NCI-H1436 treated with DMSO at 0.1 percent for 48 hours (cell line): ENCODE measurements around the gene ZNF622.

Experiments used
- DNase-seq: peaks from one replicate; lab custom pipeline; 2025; lab: John Stamatoyannopoulos, UW

The ZNF622 gene

DNA sequence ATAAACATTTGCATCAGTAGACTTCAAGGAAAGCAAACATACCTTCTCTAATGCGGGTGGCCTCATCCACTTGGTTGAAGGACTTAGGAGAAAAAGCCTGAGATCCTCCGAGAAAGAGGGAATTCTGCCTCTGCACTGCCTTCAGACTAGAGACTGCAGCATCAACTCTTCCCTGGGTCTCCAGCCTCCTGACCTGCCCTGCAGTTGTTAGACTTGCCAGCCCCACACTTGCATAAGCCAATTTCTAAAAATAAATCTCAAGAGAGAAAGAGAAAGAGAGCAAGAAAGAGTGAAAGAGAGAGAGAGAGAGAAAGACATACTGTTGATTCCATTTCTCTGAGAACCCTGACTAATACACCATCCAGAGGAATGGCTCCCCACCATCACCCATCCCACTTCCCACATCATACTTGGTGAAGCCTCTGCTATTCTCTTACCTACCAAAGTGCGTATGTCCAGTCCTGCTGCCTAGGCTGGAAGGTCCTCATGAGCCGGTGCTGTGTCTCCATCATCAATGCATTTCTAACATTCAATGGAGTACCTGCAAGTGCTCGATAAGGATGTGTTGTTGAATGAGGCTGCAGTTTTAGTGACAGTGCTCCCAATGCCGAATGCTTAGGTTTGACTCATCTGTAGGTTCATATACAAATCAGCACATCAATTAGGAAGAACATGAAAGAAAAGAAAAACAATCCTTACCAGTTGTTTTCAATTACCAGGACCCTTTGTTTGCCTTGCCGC lies 35.1 kb downstream of the ZNF622 start:
- DNase-seq: no peak

DNA sequence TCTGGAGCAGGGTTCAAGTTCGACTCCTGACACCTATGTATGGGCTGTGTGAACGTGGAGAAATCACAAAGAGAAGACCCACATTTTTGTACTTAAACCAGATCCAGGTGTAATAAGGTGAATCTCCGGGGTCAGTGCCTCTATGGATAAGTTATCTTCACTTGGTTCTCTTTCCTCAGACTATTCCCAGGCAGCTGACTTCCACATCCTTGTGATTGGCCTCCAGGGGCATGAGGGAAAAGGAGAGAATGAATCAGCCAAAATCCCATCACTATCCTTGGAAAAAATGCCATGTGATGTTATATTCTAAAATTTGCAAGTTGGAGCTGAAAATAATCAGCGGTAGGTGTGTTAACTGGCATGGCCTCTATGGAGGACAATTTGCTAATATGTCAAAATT lies 37.2 kb downstream of the ZNF622 start:
- DNase-seq: no peak

DNA sequence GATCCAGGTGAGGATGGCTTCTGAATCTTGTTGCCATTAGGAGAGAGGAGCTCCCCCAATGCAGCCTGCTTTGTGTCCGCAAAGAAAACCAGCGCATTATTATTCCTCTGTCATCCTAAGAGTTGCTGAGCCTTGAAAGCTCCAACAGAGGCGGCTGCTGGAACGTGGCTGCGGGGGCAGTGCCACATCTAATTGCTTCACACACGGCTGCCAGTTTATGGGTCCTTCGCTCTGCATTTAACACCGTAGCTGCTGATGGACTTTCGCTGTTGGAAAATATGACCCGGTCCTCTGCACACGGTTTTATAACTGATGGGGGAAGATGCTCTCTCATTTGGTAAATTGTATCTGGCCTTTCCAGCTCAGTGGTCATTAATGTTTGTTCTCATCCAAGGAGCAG lies 38.0 kb downstream of the ZNF622 start:
- no peak for DNase-seq

DNA sequence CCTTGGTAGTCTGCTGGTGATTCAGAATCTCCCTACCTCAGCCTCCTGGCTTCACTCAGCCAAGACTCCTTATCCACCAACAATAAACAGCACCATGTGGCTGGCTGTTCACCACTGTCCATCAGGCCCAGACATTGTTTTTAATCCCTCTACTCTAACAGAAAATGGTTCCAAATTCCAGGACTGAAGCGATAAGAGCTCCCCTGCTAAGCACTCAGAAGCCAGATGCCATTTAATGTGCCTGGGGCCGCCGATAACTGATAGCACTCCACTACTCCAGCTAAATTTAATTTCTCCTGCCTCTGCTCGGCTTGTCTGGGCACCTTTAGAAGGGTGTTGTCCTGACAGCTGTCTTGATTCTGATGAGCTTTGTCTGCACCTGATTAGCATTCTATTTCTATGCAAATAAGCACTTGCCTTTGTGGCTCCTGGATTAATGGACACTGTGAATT lies 47.1 kb downstream of the ZNF622 start:
- no peak for DNase-seq

DNA sequence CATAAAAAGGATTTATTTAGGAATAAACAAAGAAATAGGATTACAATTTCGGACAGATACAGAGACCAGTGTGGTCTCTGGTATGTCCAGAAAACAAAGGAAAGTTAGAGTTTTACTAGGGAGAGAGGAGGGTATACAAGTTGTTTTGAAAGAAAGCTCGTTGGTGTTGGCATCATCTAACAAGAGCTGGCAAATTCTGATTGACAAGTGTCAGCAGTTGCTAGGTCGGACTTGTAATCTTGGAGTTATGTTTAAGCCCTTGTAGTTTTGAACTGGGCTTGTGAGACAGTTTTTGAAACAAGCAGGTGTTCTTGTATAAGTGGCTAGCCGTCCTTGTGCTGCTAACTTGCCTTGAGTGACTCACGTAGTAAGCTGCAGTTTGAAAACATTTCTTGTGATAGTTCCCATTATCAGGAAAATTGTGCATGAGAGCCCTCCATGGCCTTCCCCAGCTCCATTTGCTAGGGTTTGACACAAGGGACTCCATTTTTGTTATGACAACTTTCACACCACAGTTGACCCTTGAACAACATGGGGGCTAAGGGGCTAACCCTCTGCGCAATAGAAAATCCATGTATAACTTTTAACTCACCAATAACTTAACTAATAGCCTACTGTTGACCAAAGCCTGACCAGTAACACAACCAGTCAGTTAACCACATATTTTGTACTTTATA lies 48.1 kb downstream of the ZNF622 start:
- no peak for DNase-seq

DNA sequence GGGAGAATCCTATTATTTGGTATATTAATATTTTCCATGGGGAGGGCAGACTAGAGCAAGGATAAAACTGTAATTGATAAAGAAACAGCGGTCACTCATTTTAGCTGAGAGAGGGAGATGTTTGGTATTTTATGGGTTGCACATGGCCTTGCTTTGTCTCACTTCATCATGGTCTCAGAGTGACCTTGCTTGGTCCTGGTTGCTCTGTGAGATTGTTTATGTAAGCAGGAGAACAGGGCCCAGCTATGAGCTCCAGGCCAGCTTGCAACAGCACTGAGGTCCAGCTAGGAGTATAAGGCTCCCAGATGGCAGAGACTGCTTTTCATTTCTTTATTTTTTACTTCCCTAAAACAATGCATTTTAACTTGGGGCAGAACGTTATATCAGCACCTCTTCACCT lies 50.7 kb downstream of the ZNF622 start:
- DNase-seq: no peak

DNA sequence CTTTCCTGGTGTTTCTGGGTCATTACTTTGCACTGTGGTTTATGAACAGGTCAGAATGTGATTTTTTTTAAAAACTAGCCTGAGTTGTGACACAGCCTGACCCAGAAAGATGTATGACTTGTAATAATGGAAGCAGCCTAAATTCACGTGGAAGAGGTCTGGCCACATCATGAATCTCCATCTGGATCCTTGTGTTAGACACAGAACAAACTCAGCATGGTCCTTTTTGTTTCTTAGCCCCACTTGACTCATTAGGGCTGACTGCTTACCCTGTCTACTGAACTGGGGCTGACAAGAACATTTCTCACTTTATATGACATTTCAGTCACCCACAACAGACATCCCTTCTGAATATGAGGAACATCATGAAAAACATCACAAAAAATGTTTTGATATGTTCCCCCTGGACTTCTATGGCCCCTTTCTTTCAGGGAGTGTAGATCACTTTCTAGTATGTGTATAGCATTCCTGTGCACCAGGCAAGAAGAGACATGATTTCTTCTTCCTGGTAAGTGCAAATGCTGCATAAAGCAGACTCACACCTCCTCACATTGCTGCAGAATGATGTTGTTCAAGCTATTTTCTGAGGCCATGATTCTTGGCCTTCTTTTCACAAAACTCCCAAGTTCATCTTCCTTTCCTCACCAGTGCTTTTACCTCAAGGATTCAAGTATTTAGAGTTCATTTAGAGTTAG lies 52.3 kb downstream of the ZNF622 start:
- no peak for DNase-seq

DNA sequence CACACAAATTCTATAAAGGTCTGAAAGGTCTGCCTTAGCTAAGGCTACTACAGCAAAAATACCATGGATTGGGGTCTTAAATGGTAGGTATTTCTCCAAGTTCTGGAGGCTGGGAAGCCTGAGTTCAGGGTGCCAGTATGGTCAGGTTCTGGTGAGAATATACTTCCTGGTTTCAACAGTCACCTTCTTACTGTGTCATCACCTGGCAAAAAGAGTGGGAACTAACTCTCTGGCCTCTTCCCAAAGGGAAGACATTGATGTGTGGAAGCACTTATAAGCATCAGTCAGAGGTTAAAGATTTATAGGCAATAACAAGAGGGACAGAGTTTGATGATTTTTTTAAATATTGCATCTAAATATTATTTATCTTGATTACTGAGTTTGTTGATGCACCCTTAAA lies 53.0 kb downstream of the ZNF622 start:
- no peak for DNase-seq

DNA sequence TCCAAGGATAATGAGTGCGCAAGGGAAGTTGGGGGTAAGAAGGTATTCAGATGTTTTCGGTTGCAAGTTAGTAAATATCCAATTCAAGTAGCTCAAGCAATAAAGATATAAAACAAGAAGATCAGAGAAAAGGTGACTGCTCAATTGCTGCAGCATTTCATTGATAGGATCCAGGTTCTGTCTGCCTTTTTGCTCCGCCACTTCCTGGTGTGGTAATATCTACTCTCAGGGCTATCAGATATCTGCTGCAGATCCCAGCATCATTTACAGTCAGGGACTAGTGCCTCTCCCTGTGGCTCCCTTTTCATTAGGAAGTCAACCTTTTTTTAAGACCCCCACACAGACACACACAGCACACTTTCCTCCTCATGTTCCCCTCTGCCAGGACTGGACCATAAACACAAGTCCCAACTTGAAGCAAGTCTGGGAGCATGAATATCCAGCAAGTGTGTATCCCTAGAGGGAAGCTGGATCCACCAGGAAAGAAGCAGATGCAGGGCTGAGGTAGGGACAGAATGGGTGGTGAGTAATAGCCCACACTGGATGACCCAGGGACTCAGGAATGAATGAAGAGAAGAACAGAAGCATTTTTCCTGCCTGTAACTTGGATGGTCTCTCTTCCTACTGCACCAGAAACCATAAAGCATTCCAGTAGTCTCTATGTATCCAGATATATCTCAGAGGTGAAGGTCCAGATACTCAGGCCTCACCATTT lies 53.7 kb downstream of the ZNF622 start:
- no peak for DNase-seq

DNA sequence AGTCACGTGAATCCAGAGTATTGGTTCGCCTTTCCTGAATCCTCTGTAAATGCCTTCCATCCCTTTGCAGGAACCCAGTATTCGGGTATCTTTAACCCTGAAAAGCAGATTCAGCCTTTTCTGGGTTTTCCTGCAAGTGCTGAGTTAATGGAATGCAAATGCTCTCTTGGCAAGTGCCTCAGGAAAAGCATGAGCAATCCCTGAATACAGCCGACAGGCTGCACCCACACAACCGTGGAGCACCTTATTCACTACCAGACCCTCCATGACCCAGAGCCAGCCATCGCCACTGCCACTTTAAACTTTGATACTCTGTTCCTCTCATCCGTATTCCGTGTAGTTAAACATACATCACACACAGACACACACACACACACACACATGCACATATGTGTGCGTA lies 54.4 kb downstream of the ZNF622 start:
- no peak for DNase-seq

DNA sequence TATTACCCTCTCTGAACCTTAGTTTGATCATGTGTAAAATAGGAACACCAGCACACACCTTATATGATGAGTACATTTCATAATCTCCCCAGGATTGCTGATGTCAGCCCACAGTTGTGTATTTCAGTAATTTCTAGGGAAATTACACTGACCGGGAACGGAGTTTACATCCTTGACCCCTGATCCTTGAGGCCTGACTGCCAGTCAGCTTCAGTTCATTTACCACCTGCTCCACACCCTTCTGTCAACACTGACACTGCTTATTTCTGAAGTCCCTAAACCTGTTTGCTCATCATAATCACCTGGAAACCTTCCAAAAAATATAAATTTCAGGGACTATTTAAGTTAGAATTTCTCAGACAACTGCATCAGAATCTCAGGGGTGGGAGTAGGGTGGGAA lies 55.3 kb downstream of the ZNF622 start:
- DNase-seq: no peak

DNA sequence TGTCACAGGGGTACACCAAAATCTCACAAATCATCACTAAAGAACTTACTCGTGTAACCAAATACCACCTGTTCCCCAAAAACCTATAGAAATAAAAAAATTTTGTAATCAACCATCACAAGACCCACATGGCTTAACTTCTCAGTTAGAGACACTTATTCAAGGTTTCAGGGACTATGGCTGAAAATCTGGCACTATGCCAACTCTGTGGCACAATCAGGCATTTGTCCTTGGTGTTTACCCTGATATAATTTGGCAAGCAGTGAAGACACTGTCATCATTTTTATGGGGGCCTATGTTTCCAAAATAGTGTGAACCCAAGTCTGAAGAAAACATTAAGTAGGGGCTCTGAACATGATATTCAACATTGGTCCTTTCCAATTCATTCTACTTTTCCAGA lies 59.0 kb downstream of the ZNF622 start:
- DNase-seq: no peak

DNA sequence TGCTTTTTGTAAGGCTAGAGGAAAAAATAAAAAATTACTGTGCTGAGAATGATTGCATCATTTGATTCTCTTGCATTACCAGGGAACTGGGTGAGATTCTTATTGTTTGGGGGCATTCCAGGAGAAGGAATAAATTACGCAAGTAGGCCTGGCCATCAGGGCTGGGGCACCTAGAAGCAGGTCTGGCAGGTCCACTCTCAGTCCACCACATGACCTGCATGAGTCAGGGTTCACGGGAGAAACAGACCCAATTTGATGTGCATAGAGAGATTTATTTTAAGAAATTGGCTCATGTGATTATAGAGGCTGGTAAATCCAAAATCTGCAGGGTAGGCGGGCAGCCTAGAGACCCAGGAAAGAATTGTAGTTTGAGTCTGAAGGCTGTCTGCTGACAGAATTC lies 59.6 kb downstream of the ZNF622 start:
- DNase-seq: no peak
